KMS-11 (cell line): ENCODE data around the gene ZNF286A.
"Not testable (repeated sequence)": the region's sequence is repeated elsewhere in the genome, so short reads cannot be mapped to it uniquely, and the experiment has no call there.

Experiments used
- H2AFZ ChIP-seq: fragments of 200-600 bp; sonication (generic); 2 replicates; pipeline ENCODE4 v1.6.1; 2016; ENCODE audit warnings: antibody characterized with exemption, mixed run types, low read depth
- H3K27ac ChIP-seq: fragments of 200-600 bp; sonication (generic); 2 replicates; pipeline ENCODE4 v1.6.1; 2016; ENCODE audit warnings: mild to moderate bottlenecking, mixed run types
- H3K27me3 ChIP-seq: fragments of 200-600 bp; sonication (generic); 2 replicates; pipeline ENCODE4 v1.6.1; 2017; ENCODE audit warnings: mild to moderate bottlenecking, low read depth, mixed run types, moderate library complexity; ENCODE audit not compliant: insufficient read depth
- H3K36me3 ChIP-seq: fragments of 200-600 bp; sonication (generic); 2 replicates; pipeline ENCODE4 v1.6.1; 2017; ENCODE audit warnings: mild to moderate bottlenecking, mixed run types; ENCODE audit not compliant: insufficient read depth
- H3K4me1 ChIP-seq: fragments of 200-600 bp; sonication (generic); 2 replicates; pipeline ENCODE4 v1.6.1; 2016; ENCODE audit warnings: mild to moderate bottlenecking, low read depth, mixed run types; ENCODE audit not compliant: poor library complexity, severe bottlenecking
- H3K4me2 ChIP-seq: fragments of 200-600 bp; sonication (generic); 2 replicates; pipeline ENCODE4 v1.7.0; 2016; ENCODE audit warnings: mild to moderate bottlenecking, mixed run types
- H3K4me3 ChIP-seq: fragments of 200-600 bp; sonication (generic); IDR thresholded peaks from 2 replicates; pipeline ENCODE4 v1.6.1; 2017; ENCODE audit warnings: low read depth, low read length, mixed read lengths; ENCODE audit not compliant: insufficient read depth
- H3K79me2 ChIP-seq: fragments of 200-600 bp; sonication (generic); 2 replicates; pipeline ENCODE4 v1.6.1; 2016; ENCODE audit warnings: low read depth, mixed run types; ENCODE audit not compliant: insufficient read depth
- H3K9ac ChIP-seq: fragments of 200-600 bp; sonication (generic); 2 replicates; pipeline ENCODE4 v1.6.1; 2016; ENCODE audit warnings: mild to moderate bottlenecking, mixed run types
- H4K20me1 ChIP-seq: fragments of 200-600 bp; sonication (generic); 2 replicates; pipeline ENCODE4 v1.6.1; 2016; ENCODE audit warnings: mild to moderate bottlenecking, mixed run types; ENCODE audit not compliant: insufficient read depth
- CTCF ChIP-seq: fragments of 200-600 bp; sonication (generic); conservative IDR thresholded peaks from 2 replicates; pipeline ENCODE4 v1.6.1; 2017; ENCODE audit warnings: low read depth, mild to moderate bottlenecking, antibody characterized with exemption, low read length, moderate library complexity, mixed read lengths

ZNF286A gene

GRCh38 chr17:15663691-15664090 lies 35.9 kb upstream of the ZNF286A start:
- H3K79me2 ChIP-seq, result no peaks in the 10 kb centered on the region
- no peaks in the 10 kb centered on the region for H3K36me3 ChIP-seq
- no peak overlapping the region for H3K9ac ChIP-seq
- H3K27me3 ChIP-seq, result no peaks in the 10 kb centered on the region
- no peak for TF ChIP-seq CTCF
- no peak overlapping the region for H3K4me2 ChIP-seq
- H2AFZ ChIP-seq, result no peak overlapping the region
- H4K20me1 ChIP-seq, result no peaks in the 10 kb centered on the region
- no peak overlapping the region for H3K4me3 ChIP-seq
- no peak overlapping the region for H3K27ac ChIP-seq
- no peaks in the 10 kb centered on the region for H3K4me1 ChIP-seq

GRCh38 chr17:15669526-15669925 lies 30.0 kb upstream of the ZNF286A start:
- not testable (repeated sequence) for H3K4me2 ChIP-seq, H3K4me3 ChIP-seq, H3K4me1 ChIP-seq, H2AFZ ChIP-seq, H3K79me2 ChIP-seq, H3K36me3 ChIP-seq, H3K9ac ChIP-seq, H3K27me3 ChIP-seq, H3K27ac ChIP-seq, H4K20me1 ChIP-seq

DNA sequence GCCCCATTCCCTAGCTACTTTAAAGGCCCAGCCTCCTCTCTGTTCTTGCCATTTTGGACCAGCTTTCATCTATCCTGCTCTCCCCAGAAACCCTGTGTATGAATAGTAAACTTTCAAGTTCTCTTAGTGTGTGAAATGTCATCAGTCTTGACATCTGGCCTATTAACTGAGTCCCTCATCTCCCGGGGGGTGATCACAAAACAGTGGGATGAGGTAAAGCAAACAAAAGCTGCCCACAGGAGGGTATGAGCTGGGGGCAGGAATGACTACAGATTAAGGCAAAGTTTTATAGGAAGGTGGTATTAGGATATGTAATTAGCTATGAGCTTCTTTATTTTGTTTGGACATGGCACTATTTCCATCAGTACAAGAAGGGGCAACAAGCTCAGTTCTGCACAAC lies 24.9 kb upstream of the ZNF286A start:
- H3K27ac ChIP-seq, H3K4me1 ChIP-seq, H4K20me1 ChIP-seq, H3K4me2 ChIP-seq, H3K27me3 ChIP-seq, H3K36me3 ChIP-seq, H3K9ac ChIP-seq, H2AFZ ChIP-seq, H3K79me2 ChIP-seq, H3K4me3 ChIP-seq: not testable (repeated sequence)

DNA sequence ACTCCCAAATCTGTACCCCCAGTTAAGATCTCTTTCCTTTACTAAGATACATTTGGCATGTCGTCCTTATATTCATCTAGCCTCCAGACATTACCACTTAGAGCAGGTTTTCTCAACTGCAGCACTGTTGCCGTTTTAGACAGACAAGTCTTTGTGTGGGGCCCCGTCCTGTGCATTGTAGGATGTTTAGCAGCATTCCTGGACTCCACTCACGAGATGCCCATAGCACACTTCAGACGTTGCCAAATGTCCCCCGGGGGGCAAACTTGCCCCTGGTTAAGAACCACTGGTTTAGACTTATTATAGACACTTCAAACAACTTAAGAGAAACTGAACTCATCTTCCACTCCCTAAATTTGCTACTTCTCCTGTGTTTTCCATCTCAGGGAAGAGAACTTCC lies 23.6 kb upstream of the ZNF286A start:
- H3K9ac ChIP-seq, H4K20me1 ChIP-seq, H3K4me2 ChIP-seq, H3K79me2 ChIP-seq, H3K27ac ChIP-seq, H3K4me1 ChIP-seq, H2AFZ ChIP-seq, H3K4me3 ChIP-seq, H3K27me3 ChIP-seq, H3K36me3 ChIP-seq: not testable (repeated sequence)

DNA sequence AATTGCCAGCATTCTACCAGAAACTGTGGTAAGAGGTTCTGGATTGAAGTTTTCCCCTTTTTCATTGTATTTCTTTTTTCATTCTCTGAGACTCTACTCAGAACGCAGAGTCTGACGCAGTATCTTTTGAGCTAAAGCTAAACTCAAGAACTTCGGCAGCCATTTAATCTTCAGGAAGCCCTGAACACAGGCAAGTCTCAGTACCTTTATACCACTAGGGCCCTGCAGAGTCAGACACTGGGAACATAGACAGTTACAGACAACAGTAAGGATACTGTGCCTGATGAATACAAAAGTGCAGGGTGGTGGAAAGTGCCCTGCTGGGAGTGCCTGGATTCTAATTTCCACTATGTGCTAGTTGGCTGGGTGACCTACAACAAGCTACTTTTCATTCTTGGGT lies 16.4 kb upstream of the ZNF286A start:
- not testable (repeated sequence) for H3K27me3 ChIP-seq, H3K4me2 ChIP-seq, H3K9ac ChIP-seq, H3K36me3 ChIP-seq, H3K79me2 ChIP-seq, H3K4me1 ChIP-seq, H2AFZ ChIP-seq, H3K4me3 ChIP-seq, H3K27ac ChIP-seq, H4K20me1 ChIP-seq

- H4K20me1 ChIP-seq, H3K4me2 ChIP-seq, H3K27ac ChIP-seq, H3K9ac ChIP-seq, H3K4me1 ChIP-seq, H3K79me2 ChIP-seq, H3K4me3 ChIP-seq, H3K36me3 ChIP-seq, H3K27me3 ChIP-seq: not testable (repeated sequence)
- 0 out of 2 replicates have a peak within 1 kb of the TSS, but pooled peaks have one; percentile 14 for H2AFZ ChIP-seq
Measured at GRCh38 chr17:15683824-15684478, 15.6 kb upstream of the ZNF286A start, which contains the start of gene TRIM16. TSS of gene TRIM16 (minus strand) at chr17:15684311. CDS start at chr17:15651609, 32,702 bp downstream.

DNA sequence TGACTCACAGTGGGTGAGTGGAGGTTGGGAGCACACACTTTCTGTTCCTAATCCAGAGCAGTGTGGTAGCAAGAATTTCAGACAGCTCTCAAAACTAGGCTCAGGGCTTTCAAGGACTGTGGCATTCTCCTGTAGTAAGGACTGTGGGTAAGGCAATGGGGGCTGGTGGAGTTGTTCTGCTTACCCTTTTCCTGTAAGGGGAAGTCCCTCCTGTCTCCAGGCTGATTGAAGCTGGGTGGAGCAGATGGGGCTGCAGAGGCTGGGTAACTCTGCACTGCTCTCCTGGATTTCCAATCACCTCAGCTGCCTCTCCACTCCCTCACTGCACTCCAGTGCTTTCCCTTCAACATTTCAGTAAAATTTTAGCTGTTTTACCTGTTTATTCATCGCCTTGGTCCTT lies 12.1 kb upstream of the ZNF286A start:
- H3K9ac ChIP-seq, H2AFZ ChIP-seq, H3K4me1 ChIP-seq: not testable (repeated sequence)

GRCh38 chr17:15698967-15699366 lies 585 bp upstream of the ZNF286A start:
- H3K9ac ChIP-seq, H3K4me3 ChIP-seq: not testable (repeated sequence)

More for the DNA sequence above, 12.1 kb upstream of the ZNF286A start:
- H3K36me3 ChIP-seq, H3K4me3 ChIP-seq, H3K79me2 ChIP-seq, H4K20me1 ChIP-seq, H3K27ac ChIP-seq, H3K27me3 ChIP-seq, H3K4me2 ChIP-seq: not testable (repeated sequence)

GRCh38 chr17:15699937-15700336 lies 385 bp downstream of the ZNF286A start:
- not testable (repeated sequence) for H3K4me3 ChIP-seq, H3K27ac ChIP-seq, H3K27me3 ChIP-seq, H3K4me1 ChIP-seq, H3K4me2 ChIP-seq, H4K20me1 ChIP-seq, H3K79me2 ChIP-seq, H3K9ac ChIP-seq, H3K36me3 ChIP-seq, H2AFZ ChIP-seq

More at GRCh38 chr17:15698967-15699366, 585 bp upstream of the ZNF286A start:
- H3K79me2 ChIP-seq, H3K27me3 ChIP-seq, H3K4me2 ChIP-seq, H3K27ac ChIP-seq, H3K4me1 ChIP-seq, H4K20me1 ChIP-seq, H3K36me3 ChIP-seq: not testable (repeated sequence)
- peak overlapping the region; percentile 41; the same call in 1 of the 2 replicates for H2AFZ ChIP-seq

GRCh38 chr17:15704239-15704638 lies 4.7 kb downstream of the ZNF286A start:
- H4K20me1 ChIP-seq, H2AFZ ChIP-seq, H3K4me3 ChIP-seq, H3K9ac ChIP-seq, H3K79me2 ChIP-seq, H3K4me1 ChIP-seq, H3K4me2 ChIP-seq, H3K27ac ChIP-seq, H3K36me3 ChIP-seq, H3K27me3 ChIP-seq: not testable (repeated sequence)
